ENCODE results near the gene HDGFL3.
"Not testable (repeated sequence)": the region's sequence is repeated elsewhere in the genome, so short reads cannot be mapped to it uniquely, and the experiment has no call there.

The HDGFL3 gene

DNA sequence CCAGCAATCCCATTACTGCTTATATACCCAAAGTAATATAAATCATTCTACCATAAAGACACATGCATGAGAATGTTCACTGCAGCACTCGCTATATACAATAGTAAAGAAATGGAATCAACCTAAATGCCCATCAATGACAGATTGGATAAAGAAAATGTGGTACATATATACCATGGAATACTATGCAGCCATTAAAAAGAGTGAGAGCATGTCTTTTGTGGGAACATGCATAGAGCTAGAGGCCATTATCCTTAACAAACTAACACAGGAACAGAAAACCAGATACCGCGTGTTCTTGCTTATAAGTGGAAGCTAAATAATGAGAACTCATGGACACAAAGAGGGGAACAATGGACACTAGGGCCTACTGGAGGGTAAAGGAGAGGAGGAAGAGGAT, 65.5 kb downstream of the HDGFL3 start:
- intact Hi-C loops (cut with DNase I) = not testable (repeated sequence)

DNA sequence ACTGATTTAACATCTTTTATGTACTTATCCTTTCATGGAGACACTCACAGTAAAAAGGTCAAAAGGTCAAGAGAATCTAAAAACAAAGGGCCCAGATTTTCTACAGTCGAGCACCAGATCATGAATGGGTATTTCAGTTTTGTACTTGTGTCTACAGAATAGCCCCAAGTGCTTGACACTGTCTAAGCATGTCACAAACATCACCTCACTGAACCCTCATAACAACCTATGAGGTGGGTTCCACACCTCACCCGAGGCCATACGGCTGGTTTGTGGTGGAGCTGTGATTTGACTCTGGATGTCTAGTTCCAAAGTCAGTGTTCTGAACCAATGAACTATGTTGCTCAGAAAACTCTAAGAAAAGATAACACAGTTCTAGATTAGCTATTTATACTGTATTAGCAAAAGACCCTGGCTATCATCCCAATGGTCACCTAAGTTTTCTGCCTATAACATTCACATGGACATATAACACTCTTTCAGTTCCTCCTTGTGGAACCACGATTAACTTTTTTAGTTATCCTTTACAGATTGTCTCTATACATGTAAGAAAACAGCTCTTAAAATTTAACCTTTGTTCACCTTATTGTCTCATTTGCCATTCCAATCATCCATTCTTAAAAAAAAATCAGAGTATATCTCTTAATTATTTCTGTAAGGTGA, 74.6 kb downstream of the HDGFL3 start:
- intact Hi-C loops (cut with DNase I) = no loop called here
- DNase-seq = no peak

More for the DNA sequence above, 65.5 kb downstream of the HDGFL3 start:
- not testable (repeated sequence) for DNase-seq

DNA sequence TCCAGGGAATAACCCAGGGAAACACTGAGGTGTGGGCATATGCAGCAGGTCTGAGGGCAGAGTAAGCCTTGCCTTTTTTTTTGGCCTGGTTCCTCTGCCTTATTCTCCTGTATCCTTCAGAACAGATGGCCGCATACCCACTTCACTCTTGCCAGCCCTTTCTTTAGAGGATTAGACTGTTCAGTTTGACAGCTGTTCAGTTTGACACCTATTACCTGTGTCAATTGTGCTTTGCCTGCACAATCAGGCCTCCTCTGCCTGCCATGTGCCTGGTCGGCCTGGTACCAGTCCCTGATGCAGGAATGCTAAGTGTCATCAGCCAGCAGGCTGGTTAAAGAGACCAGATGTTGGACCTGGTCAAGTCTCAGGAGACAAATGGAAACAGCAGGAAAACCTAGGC, 77.8 kb downstream of the HDGFL3 start:
- intact Hi-C loops (cut with DNase I) = loop anchor here (10.0 kb wide), 1 partner anchor 115 kb away; the partner anchor contains the start of gene C15orf40
- DNase-seq = no peak

DNA sequence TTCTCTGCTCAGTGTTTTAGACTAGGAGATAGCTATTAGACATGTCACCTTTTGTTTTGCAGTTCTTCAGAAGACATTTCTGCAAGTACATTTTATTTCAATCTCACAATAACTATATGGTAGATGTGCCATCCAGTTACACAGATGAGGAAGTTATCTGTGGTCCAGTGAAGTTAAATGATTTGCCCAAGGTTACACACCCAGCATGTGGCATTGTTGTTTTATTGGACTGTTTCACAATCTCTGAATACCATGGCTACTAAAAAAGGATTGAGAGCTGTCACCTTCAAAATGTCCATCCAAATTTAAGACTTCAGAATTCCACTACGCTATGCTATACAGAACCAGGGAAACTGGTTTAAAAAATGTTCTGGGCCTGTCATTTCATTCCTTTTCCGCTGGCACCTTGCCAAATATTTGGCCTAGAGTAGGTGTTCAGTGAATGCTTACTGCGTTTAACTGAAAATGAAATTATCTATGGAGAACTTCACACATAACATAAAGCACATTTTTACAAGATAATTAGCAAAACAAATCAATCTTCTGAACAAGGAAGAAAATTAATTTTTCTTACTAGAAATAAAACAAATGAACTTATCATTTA, 80.0 kb downstream of the HDGFL3 start:
- DNase-seq = no peak
- intact Hi-C loops (cut with DNase I) = loop anchor here (10.0 kb wide), 1 partner anchor 113 kb away; the partner anchor contains the start of gene C15orf40

DNA sequence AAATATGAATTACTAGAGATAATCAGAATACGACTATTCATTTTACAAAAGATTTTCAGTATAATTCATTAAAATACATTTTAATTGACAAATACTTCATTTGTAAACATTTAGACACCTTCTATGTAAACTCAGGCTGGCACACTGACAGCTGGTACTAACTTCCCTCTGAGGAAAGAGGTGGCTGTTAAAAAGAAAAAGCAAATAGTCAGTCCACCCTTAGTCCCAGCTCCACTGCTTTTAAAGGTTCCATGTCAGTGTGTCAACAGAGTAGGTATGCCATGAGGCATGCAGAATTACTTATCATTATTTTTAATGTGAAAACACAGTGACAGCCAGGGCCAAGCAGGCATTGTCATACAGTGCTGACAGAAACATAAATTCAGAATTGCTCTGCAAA, 84.1 kb downstream of the HDGFL3 start:
- intact Hi-C loops (cut with DNase I) = loop anchor here (10.0 kb wide), 1 partner anchor 109 kb away; the partner anchor contains the start of gene C15orf40

DNA sequence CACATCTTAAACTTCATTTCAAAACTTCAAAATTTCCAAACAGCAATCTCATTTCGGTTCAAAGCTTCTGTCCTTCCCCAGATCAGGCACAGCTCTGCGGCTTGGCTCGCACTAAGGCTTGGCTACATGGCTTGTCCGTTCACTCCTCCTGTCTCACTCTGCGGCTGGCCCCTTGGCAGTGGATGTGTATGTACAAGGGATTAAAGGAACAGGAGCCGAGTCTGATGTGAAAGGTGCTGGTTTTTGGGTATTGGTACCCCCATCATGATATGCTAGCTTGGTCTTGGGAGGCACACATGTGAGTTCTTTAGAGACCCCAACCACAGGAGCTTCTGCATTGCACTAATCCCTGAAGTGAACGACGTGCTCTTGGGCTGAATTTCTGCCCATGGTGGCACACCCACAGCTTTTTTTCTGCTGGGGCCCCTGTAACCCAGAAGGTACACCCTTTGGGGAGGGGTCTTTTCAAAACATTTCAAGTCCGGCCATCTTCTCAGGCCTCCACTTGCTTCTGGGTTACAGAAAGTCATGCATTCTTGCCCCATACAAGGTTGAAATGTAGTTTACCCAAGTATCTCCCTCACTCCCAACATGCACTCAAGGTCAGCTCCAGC, 87.5 kb downstream of the HDGFL3 start:
- intact Hi-C loops (cut with DNase I) = loop anchor here (10.0 kb wide), 1 partner anchor 105 kb away; the partner anchor contains the start of gene C15orf40

More for the DNA sequence above, 84.1 kb downstream of the HDGFL3 start:
- DNase-seq = no peak

DNA sequence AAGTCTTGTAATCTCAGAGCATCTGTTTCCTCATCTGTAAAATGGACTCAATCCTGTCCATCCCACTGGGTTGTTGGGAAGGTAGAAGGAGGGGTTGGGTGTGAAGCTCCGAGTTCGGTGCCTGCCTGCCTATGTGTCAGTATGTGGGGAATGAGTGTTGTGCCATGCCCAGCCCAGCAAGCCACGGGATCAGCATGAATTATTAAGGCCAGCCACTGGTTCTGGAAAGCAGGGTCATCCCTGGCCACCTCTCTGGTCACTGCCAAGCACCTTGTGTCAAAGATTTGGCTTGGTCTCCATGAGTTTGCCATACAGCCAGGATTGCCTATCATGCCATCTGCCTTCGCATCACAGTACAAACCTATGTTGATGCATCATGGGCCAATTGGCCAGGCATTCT, 88.7 kb downstream of the HDGFL3 start:
- intact Hi-C loops (cut with DNase I) = no loop called here
- DNase-seq = peak in 1 of 10 donors; percentile 67

More for the DNA sequence above, 87.5 kb downstream of the HDGFL3 start:
- peak in 1 of 10 donors; percentile 55 for DNase-seq

DNA sequence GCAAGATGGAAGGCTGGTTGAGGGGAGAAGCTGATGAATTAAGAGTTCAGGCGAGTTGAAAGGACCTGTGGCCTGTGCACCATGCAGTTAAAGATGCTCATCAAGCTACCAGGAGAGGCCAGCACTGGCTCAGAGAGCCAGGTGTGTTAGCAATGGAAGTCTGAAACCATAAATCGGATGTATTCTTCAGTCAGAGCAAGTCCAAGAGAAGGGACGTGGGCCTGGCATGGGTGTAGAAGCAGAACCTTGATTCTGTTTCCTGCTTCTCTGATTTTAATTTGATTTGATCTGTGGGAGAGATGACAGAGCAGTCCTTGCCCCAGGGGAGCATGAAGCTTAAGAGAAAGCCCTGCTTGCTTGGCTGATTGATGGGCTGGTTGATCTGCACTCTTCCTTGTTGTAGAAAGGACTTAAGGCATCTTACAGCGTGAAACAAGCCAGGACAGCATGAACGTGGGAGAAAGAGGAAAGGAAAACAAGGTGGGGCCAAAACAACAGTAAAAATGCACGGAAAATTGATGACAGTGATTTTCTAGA, 89.3 kb downstream of the HDGFL3 start:
- peak in 1 of 10 donors; percentile 18 for DNase-seq
- intact Hi-C loops (cut with DNase I) = no loop called here

DNA sequence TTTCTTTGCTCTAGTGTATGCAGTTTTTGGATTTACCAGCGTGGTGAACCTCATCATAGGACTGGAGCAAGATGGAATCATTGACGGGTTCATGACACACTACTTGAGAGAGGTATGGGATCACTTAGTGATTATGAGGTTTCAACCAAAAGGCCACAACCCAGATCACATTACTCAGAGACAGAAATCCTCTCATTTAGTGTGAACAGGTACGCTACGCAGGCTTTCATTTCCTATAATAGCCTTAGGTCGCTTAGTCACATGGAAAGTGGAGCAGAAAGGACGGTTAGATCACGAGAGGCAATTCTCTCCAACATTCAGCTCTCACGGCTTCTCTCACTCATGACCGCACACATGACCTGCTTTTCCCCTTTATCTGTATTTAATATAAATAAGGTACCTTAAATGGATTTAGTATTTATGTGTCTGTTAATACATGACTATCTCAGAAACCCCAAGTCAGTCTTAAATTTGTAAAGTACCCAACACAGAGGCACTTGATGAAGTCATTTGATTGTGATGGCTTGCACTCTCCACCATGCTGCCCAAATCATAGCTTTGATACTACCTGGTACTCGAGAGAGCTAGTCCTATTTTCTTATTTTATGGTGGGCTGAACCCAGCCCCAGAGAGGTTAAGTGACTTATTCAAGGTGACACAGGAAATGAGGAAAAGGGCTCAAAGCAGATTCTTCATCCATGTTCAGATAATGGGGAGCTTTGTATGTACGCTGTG, 91.6 kb downstream of the HDGFL3 start:
- DNase-seq = no peak
- intact Hi-C loops (cut with DNase I) = no loop called here

DNA sequence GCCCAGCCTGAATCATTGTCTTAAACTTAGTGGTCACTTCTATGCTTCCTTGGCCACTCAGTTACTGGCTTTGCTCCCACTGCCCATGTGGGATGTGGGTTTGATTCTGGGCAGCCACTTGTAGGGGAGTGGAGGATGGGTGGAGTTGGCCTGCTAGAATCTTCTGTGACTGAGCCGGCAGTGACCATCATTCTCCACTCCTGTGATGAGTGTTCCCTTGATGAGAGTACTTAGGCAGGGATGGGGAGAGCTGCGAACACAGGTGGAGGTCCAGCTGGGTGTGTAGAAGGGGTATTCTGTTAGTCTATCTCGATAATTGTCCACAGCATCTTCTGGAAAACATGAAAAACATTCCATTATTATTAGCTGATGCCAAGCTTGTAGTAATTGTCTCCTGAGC, 92.2 kb downstream of the HDGFL3 start:
- intact Hi-C loops (cut with DNase I) = no loop called here

DNA sequence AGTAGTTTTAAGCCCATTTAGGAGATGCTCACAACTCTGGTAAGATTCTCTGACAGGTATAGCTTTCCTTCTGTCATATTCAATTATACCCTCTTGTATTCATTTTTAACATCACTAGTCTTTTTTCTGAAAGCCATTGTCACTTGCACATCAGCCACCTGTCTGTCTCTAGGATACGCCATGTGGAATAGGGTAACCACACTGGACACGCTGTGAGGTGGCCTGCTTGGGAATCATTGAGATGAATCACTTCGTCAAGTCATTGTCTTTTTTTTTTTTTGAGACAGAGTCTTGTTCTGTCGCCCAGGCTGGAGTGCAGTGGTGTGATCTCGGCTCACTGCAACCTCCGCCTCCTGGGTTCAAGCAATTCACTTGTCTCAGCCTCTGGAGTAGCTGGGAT, 92.8 kb downstream of the HDGFL3 start:
- intact Hi-C loops (cut with DNase I) = no loop called here
- DNase-seq = no peak

More for the DNA sequence above, 92.2 kb downstream of the HDGFL3 start:
- peak in 1 of 10 donors; percentile 13 for DNase-seq

DNA sequence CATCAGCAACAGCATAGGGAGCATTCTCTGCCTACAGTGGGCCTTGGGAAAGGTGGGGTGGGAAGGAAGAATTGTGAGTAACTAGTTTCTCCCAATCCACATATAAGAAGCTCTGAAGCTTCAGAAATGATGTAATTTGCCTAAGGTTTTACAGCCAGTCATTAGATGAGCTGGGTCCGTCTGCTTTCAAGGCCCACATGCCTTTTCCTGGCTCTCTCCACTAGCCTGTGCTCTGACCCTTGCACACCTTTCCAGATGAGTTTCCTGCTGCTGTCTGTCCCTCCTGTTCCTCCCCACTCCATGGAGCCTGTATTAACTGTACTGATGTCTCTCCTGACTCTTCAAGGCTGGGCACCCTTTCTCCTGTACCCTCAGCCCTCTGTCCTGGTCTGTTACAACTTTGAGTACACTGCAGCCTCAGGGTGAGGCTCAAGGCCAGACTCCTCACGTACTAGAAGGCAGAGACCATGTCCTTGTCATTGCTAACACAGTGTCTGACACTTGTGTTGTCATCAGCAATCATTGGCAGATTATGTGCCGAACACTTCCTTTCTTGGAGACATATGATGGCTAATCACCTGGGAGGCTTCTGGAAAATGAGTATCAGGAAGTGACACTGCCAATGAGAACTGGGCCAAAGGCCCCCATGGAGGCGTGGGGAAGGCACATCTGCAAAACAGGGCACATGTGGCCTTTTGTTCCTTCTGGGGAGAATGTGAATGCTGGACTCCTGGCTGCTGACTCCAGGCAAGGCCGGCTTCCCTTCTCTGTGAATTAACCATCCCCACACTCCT, 93.5 kb downstream of the HDGFL3 start:
- DNase-seq = peak in 1 of 10 donors; percentile 33
- intact Hi-C loops (cut with DNase I) = no loop called here

DNA sequence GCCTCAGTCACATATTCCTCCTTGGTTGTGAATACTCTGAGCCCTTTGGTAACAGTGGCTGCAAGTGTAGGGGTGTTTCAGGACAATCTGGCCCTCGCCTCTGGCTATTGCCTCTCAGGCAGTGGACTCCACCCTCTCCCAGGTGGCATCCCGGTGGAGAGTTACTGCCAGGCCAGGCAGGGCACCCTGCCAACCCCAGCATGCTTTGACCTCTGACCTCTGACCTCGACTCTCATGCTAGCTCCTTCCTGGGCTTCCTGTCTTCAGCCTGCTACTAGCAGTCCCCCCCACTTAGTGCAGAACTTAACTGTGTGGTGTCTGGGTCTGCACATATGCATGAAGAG, 94.7 kb downstream of the HDGFL3 start:
- intact Hi-C loops (cut with DNase I) = no loop called here
- DNase-seq = peak in 1 of 10 donors; percentile 38

DNA sequence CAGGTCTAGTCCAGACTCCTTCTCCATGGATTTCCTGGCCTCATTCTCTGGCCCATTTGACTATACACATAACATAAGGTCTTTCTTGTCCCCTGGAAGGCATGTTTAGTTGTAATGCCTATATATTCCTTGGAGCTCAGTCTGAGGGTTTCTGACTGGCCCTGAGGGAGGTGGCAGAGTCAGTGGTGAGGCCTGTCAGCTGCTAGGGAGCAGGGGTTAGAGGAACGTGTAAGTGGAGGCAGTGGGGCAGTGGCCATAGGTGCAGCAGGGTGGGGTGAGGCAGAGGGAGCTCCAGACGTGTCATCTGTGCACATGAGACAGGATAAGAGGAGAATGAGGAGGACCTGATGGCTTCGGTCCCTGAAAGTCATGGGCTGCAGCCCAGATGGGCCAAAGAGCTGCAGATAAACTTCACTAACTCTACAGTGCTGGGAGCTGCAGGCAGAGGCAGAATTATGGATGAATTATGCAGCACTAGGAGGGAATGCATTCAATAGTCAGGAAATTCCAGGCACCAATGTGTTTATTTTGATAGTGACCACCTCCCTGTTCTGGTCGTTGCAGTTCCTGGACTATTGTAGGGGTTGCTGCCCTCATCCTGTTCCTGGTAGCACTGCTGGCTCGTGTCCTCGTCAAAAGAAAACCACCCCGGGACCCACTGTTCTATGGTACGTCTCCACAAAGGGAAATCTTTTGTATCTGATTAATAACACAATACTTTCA, 95.2 kb downstream of the HDGFL3 start:
- intact Hi-C loops (cut with DNase I) = no loop called here
- DNase-seq = no peak

DNA sequence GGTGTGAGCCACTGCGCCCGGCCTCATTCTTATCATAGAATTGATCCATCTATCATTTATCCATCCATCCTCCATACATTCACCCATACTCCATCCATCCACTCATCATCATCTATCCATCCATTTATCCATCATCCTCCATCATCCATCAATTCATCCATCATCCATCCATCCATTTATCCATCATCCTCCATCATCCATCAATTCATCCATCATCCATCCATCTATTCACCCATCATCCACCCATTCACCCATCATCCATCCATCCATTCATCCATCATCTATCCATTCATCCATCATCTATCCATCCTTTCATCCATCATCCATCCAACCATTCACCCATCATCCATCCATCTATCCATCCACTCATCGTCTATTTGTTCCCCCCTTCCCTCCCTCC, 96.5 kb downstream of the HDGFL3 start:
- no peak for DNase-seq
- intact Hi-C loops (cut with DNase I) = no loop called here

DNA sequence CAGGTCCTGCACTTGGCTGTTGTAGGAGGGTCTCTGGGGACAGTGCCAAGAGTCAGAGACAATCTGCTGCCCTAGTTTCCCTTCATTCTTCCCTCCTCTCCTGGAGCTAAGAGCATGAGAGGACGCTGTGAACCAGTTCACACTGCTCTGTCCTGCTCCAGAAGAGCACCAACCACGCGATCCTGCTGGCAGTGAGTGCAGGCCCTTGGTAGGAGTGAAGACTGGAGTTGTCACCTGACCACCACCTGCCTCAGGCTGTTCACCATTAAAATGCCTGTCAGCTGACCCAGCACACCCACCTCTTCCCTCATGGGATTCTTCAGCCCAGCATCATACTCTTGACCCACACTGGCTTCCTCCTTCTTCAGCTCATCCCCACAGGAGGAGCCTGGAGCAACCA, 97.2 kb downstream of the HDGFL3 start:
- DNase-seq = no peak
- intact Hi-C loops (cut with DNase I) = no loop called here

DNA sequence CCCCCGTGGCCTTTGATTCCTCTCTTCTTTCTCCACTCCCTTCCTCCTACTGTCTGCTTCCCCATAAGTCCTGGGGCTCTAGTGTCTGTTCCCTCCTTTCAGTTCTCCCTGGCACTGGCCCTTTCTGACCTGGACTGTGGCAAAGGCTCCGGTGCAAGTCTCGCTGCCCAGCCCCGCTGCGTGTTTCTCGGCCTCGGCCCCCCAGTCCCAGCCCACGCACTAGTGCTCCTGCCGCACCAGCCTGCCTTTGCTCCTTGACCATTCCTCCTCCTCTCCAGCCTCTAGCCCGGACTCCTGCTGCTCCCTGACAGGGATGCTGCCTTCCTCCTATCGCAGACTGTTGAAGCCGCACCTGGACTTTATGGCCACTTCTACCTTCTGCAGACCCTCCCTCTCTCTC, 98.1 kb downstream of the HDGFL3 start:
- no peak for DNase-seq
- intact Hi-C loops (cut with DNase I) = no loop called here

DNA sequence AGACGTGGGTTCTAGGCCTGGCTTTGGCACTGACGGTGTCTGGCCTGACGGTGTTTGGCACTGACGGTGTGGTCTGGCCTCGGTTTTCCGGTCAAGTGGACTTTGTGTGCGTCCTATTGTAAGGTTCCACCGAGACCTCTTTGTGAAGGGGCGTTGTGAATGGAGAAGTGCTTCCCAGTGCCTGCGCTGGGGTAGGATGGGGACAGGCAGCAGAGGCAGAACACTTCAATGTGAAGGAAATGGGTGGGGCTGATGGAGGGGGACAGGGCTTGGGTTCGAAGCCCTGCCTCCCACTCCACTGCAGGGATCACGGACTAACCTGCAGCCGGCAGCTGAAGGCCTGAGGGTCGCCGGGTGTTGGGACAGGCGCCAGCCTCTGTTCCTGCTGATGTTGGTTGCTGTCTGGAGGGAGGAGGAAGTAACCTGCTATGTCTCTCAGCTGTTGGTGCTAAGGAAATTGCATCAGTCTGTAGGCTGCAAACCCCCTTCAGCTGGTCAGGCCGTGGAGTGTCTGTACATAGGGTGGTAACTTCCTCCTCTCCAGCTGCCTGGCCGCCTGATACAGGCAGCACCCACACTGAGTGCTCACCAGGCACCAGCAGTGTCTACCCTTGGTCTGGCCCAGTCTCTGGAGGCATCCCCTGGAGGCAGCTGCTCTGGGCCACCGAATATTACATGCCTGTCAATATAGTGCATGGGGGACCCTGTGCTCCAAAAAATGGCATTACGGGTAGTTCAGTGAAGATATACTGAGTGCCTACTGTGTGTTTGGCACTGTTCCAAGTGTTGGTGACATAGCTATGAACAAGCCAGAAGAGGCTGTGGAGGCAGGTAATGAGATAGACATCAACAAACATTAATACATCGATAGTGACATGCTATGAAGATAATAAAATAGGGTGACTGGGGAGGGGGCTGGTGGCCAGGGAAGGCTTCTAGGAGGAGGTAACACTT, 99.1 kb downstream of the HDGFL3 start:
- intact Hi-C loops (cut with DNase I) = no loop called here
- peak in 9 of 10 donors; percentile 10 to 87 (median 29) for DNase-seq
